A673 (cell line): ENCODE measurements around the gene TMEM132C.

Experiments used
- CTCF ChIP-seq: fragments of 300-800, 200-600 bp; sonication (generic); conservative IDR thresholded peaks from 2 replicates; pipeline ENCODE4 v1.5.1; 2017; ENCODE audit warnings: low read depth, mild to moderate bottlenecking, antibody characterized with exemption, low read length, moderate library complexity, mixed read lengths
- EZH2 ChIP-seq: fragments of 200-600 bp; sonication (generic); IDR thresholded peaks from 2 replicates; pipeline ENCODE4 v1.6.1; 2017; ENCODE audit warnings: borderline replicate concordance, low read depth, mild to moderate bottlenecking, mixed read lengths, antibody characterized with exemption, low read length; ENCODE audit not compliant: poor library complexity, severe bottlenecking

- no peak for TF ChIP-seq CTCF
- no peak for TF ChIP-seq EZH2
Observed at GRCh38 chr12:128316078-128316477, 49.1 kb downstream of the TMEM132C start.
